GM12872 (cell line): ENCODE measurements around the gene LCN10.

Experiments
- CTCF ChIP-seq: IDR thresholded peaks from 3 replicates; pipeline ENCODE4 v1.5.1; 2011; ENCODE audit warnings: low read depth, mild to moderate bottlenecking, low read length, moderate library complexity; ENCODE audit not compliant: insufficient read depth

The LCN10 gene

GRCh38 chr9:136714096-136714892, 28.4 kb downstream of the LCN10 start:
- no peak for TF ChIP-seq CTCF

GRCh38 chr9:136713550-136713949, 29.2 kb downstream of the LCN10 start:
- TF ChIP-seq CTCF: no peak

- no peak for TF ChIP-seq CTCF
Observed at GRCh38 chr9:136712690-136713544, 29.8 kb downstream of the LCN10 start.

GRCh38 chr9:136711751-136712689, 30.7 kb downstream of the LCN10 start, which contains the start of gene DIPK1B:
TSS of gene DIPK1B (plus strand) at chr9:136712572. CDS start at chr9:136712666, 94 bp downstream.
- TF ChIP-seq CTCF: no peak

GRCh38 chr9:136710543-136710942, 32.2 kb downstream of the LCN10 start:
- TF ChIP-seq CTCF: no peak

GRCh38 chr9:136709454-136710109, 33.2 kb downstream of the LCN10 start:
- TF ChIP-seq CTCF: no peak
